ENCODE results near the gene VSTM2B. TPM values are rescaled to one million over a fixed set of nuclear protein-coding genes. Genes with fewer than 3 reads are reported as not detected.
"Not testable (repeated sequence)": the region's sequence is repeated elsewhere in the genome, so short reads cannot be mapped to it uniquely, and the experiment has no call there.

The VSTM2B gene
- total RNA-seq, 4 donors from 2014 or later = not detected

- no peaks in the 10 kb centered on the region for H3K4me1 ChIP-seq
- H3K36me3 ChIP-seq = no peaks in the 10 kb centered on the region
- DNase-seq = no peak
- H3K27ac ChIP-seq = no peak overlapping the region
- intact Hi-C loops (cut with DNase I; ENCODE audit: low total_unique reads) = no loop called here
- TF ChIP-seq POLR2A (IDR thresholded peaks at IDR 0.05) (no peak), POLR2AphosphoS5 (IDR thresholded peaks at IDR 0.05) (no peak), EP300 (IDR thresholded peaks at IDR 0.05; ENCODE audit: low read depth) (no peak)
- TF ChIP-seq, protein P1, sequence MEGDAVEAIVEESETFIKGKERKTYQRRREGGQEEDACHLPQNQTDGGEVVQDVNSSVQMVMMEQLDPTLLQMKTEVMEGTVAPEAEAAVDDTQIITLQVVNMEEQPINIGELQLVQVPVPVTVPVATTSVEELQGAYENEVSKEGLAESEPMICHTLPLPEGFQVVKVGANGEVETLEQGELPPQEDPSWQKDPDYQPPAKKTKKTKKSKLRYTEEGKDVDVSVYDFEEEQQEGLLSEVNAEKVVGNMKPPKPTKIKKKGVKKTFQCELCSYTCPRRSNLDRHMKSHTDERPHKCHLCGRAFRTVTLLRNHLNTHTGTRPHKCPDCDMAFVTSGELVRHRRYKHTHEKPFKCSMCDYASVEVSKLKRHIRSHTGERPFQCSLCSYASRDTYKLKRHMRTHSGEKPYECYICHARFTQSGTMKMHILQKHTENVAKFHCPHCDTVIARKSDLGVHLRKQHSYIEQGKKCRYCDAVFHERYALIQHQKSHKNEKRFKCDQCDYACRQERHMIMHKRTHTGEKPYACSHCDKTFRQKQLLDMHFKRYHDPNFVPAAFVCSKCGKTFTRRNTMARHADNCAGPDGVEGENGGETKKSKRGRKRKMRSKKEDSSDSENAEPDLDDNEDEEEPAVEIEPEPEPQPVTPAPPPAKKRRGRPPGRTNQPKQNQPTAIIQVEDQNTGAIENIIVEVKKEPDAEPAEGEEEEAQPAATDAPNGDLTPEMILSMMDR (IDR thresholded peaks at IDR 0.05) = no peak
- H3K4me3 ChIP-seq = no peak overlapping the region
- H3K9me3 ChIP-seq = no peaks in the 10 kb centered on the region
- WGBS, 2 donors (ENCODE audit: low coverage in 1 of 2) = 76 to 78% methylated on average over 2 to 3 of the region's 3 CpGs
- peaks cover 4% of the 10 kb centered on the region for H3K27me3 ChIP-seq
- in situ Hi-C loops (cut with MboI; ENCODE audit: low pct_ligation_motif_present in 1 of 4, low pct_unique_long_range_greater_than_20kb in 1 of 4, low sequenced_read_pairs in 3 of 4) = no loop called here
Observed at GRCh38 chr19:29542776-29543175, 17.0 kb downstream of the VSTM2B start.

DNA sequence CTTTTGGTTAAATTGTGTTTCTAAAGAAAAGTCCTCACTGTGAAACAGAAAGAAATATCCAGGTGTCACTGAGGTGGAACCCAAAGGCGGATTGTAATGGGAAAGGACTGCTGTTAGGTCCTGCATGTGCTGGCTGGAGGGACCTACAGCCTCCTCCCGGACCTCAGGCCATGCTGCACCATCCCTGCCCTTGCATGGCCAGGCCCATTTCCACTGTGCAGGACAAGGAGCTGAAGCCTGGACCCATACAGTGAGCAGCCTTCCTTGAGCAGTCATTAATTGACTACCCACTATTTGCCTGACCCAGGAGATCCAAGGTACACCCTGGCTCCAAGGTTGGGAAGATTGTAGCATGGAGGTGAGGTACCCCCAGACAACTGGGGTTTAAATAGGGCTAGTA is 17.6 kb downstream of the VSTM2B start:
- TF ChIP-seq, protein P1 (IDR thresholded peaks at IDR 0.05) = no peak
- TF ChIP-seq EP300 (IDR thresholded peaks at IDR 0.05; ENCODE audit: low read depth) (no peak), POLR2AphosphoS5 (IDR thresholded peaks at IDR 0.05) (no peak), POLR2A (IDR thresholded peaks at IDR 0.05) (no peak)
- in situ Hi-C loops (cut with MboI; ENCODE audit: low pct_ligation_motif_present in 1 of 4, low pct_unique_long_range_greater_than_20kb in 1 of 4, low sequenced_read_pairs in 3 of 4) (no loop called here), intact Hi-C loops (cut with DNase I; ENCODE audit: low total_unique reads) (no loop called here)
- WGBS, 2 donors (ENCODE audit: low coverage in 1 of 2) = 48 to 63% methylated on average over 2 of the region's 2 CpGs
- Histone ChIP-seq H3K9me3 (no peaks in the 10 kb centered on the region), H3K4me1 (no peaks in the 10 kb centered on the region), H3K27ac (no peak overlapping the region), H3K36me3 (no peaks in the 10 kb centered on the region), H3K4me3 (no peak overlapping the region), H3K27me3 (peaks cover 4% of the 10 kb centered on the region)
- DNase-seq = no peak

- in situ Hi-C loops (cut with MboI; ENCODE audit: low pct_ligation_motif_present in 1 of 4, low pct_unique_long_range_greater_than_20kb in 1 of 4, low sequenced_read_pairs in 3 of 4) (no loop called here), intact Hi-C loops (cut with DNase I; ENCODE audit: low total_unique reads) (no loop called here)
- peaks cover 4% of the 10 kb centered on the region for H3K27me3 ChIP-seq
- no peaks in the 10 kb centered on the region for H3K4me1 ChIP-seq
- no peaks in the 10 kb centered on the region for H3K9me3 ChIP-seq
- H3K4me3 ChIP-seq = no peak overlapping the region
- no peak for TF ChIP-seq POLR2A (IDR thresholded peaks at IDR 0.05)
- WGBS, 2 donors (ENCODE audit: low coverage in 1 of 2) = 84 to 89% methylated on average over 8 to 15 of the region's 15 CpGs
- H3K27ac ChIP-seq = no peak overlapping the region
- DNase-seq = no peak
- no peaks in the 10 kb centered on the region for H3K36me3 ChIP-seq
Observed at GRCh38 chr19:29544656-29545360, 19.0 kb downstream of the VSTM2B start.

GRCh38 chr19:29545447-29545846 is 19.7 kb downstream of the VSTM2B start:
- H3K27me3 ChIP-seq; DNase-seq; intact Hi-C loops (cut with DNase I; ENCODE audit: low total_unique reads); in situ Hi-C loops (cut with MboI; ENCODE audit: low pct_ligation_motif_present in 1 of 4, low pct_unique_long_range_greater_than_20kb in 1 of 4, low sequenced_read_pairs in 3 of 4); H3K4me3 ChIP-seq; H3K27ac ChIP-seq; H3K36me3 ChIP-seq; H3K9me3 ChIP-seq; H3K4me1 ChIP-seq: not testable (repeated sequence)
- WGBS, 2 donors (ENCODE audit: low coverage in 1 of 2) = 89 to 100% methylated on average over 2 to 4 of the region's 4 CpGs

DNA sequence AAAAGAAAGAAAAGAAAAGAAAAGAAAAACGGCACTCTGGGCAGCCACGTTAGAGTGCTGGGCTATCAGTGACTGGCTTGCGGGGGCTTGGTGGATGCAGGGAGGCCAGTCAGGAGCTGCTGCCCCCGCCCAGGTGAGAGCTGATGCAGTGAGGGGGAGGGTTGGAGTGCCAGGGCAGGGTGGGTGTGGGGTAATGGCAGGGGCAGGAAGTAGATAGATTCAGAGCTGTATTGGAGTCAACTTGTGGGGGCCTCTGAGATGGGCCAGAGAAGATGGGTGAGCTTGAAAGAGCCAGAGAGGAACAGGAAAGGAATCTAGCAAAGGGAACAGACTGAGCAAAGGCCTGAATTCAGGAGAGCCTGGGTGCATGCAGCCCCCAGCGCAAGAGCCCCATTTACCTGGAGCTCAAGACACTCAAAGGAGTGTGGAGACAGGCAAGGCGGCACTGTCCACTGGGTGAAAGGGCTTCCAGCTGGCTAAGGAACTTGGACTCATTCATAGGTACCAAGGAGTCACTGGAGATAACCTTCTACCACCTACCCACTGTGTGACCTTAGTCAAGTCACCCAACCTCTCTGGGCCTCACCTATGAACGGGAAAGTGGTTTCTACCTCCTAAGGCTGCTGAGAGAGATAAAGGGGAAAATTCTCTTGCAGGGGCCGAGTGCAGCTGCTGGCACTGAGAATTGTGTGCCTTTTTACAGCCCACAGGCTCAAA is 20.2 kb downstream of the VSTM2B start:
- Histone ChIP-seq H3K9me3 (no peaks in the 10 kb centered on the region), H3K27ac (no peak overlapping the region), H3K36me3 (no peaks in the 10 kb centered on the region), H3K27me3 (no peaks in the 10 kb centered on the region), H3K4me3 (no peak overlapping the region), H3K4me1 (no peaks in the 10 kb centered on the region)
- no peak for DNase-seq
- TF ChIP-seq, protein P1 (IDR thresholded peaks at IDR 0.05) = no peak
- TF ChIP-seq EP300 (IDR thresholded peaks at IDR 0.05; ENCODE audit: low read depth) = no peak
- no peak for TF ChIP-seq POLR2A (IDR thresholded peaks at IDR 0.05)
- no peak for TF ChIP-seq POLR2AphosphoS5 (IDR thresholded peaks at IDR 0.05)
- in situ Hi-C loops (cut with MboI; ENCODE audit: low pct_ligation_motif_present in 1 of 4, low pct_unique_long_range_greater_than_20kb in 1 of 4, low sequenced_read_pairs in 3 of 4) = no loop called here
- intact Hi-C loops (cut with DNase I; ENCODE audit: low total_unique reads) = no loop called here
- WGBS, 2 donors (ENCODE audit: low coverage in 1 of 2) = 66 to 89% methylated on average over 4 to 8 of the region's 8 CpGs
